SK-MEL-5 (cell line): ENCODE results near the gene THRB. TPM values are rescaled to one million over a fixed set of nuclear protein-coding genes. Genes with fewer than 3 reads are reported as not detected.
"Not testable (repeated sequence)": the region's sequence is repeated elsewhere in the genome, so short reads cannot be mapped to it uniquely, and the experiment has no call there.

Experiments
- DNase-seq: peaks from one replicate; pipeline ENCODE4 v3.0.0-alpha.2; 2016; ENCODE audit warnings: low read depth, low spot score
- in situ Hi-C: cut with HindIII; loops from 2 replicates; pipeline ENCODE4 v1.10.0; 2016; ENCODE audit warnings: low sequenced_read_pairs, high pct_unique_total_duplicates, low pct_unique_long_range_greater_than_20kb
- total RNA-seq: library from RNA; depleted of rRNA; stranded (reverse); fragments of >200 nt; shearing (Covaris generic); gene quantifications from 2 replicates; pipeline ENCODE4 v1.2.3, GENCODE V29; 2014

Gene THRB
- total RNA-seq, 1 experiment from 2014 or later, result 0.16 TPM

DNA sequence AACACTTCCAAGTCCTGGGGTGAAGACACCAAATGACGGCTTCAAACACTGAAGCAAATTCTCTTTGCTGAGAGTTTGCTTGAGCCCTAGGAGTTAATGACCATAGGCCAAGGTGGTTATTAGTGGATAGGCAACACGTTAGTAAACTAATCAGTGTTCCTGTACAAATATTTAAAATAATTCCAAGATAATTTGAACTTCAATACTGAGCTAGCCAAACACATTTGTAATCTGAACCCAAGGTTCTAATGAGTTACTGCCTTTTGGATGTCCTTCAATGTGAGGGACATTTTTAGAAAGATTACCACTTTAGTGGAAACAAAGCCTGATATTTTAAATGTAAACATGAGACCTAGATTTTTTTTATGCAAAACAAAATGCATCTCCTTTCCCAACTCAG, 94.6 kb downstream of the THRB start:
- no peak for DNase-seq
- in situ Hi-C loops, result no loop called here

DNA sequence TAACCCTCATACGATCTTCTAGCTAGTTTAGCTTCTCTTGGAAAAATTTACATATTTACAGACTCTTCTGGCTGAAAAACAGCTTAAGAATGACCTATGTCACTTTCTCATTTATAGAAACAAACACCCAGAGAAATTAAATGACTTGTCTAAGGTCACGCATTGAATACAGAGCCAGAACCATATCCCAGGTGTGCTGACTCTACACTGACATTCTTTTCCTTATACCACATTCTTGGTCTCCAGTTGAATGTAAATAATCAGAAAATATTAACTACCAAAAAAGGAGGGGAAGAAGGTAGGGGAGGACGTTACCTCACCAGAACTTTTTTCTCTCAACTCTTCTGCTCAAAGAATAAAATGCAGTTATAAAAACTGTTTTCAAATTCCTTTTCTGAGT, 95.0 kb downstream of the THRB start:
- in situ Hi-C loops, result no loop called here

DNA sequence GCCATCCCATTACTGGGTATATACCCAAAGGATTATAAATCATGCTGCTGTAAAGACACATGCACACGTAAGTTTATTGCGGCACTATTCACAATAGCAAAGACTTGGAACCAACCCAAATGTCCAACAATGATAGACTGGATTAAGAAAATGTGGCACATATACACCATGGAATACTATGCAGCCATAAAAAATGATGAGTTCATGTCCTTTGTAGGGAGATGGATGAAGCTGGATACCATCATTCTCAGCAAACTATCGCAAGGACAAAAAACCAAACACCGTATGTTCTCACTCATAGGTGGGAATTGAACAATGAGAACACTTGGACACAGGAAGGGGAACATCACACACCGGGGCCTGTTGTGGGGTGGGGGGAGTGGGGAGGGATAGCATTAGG, 95.9 kb downstream of the THRB start:
- DNase-seq, in situ Hi-C loops: not testable (repeated sequence)

More for the DNA sequence above, 95.0 kb downstream of the THRB start:
- DNase-seq, result no peak

DNA sequence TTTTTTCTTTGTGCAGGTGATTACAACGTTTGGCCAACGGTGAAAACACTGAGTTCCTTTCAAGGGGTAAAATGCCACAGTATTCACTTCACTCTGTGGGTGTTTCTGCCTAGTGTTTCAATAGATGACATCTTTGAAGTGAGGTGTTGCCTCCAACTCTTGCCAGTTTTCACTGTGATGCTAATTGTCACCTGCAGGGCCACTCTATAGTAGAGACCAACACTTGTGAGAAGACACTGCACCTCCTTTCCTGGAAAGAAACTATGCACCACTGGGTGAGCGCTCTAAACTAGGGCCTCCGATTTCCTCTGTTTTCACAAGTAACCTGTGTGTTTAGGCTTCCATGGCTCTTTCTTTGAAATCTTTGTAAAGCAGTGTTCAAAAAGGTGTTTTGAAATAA, 98.3 kb downstream of the THRB start:
- no peak for DNase-seq
- in situ Hi-C loops, result no loop called here

DNA sequence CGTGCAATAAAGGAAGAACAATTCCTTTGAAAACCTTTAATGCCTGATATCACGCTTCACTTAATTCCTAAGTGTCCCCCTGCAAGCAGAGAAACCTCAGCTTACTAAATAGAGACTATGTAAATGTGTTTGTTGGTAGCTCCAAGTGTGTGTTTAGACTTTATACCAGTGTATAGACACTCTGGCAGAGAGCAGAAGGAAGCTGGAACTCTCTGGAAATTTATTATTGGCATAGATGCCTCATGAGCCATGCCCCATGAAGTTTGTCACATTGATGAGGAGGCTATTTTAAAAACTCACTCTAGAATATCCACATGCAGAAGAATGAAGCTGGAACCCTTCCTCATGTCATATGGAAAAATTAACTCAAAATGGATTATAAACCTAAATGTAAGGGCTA, 99.9 kb downstream of the THRB start:
- in situ Hi-C loops, result no loop called here
- no peak for DNase-seq

DNA sequence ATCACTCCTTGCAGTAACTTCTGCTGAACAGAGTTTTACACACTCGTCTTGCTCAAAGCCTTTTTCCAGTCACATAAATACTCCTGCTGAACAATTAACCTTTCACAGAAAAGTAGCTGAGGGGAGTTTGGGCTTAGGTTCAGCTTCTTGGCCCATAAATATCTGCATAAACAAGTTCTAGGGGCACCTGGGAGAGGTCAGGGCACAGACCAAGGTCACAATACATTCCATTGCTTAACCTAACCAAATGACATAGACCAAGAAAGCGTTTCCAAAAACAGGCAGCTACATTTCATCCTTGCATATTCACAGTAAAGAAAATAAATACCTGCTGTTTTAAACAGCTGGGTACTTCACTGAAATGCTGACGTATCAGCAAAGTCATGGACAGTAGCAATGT, 101.3 kb downstream of the THRB start:
- DNase-seq, result no peak
- in situ Hi-C loops, result no loop called here

GRCh38 chr3:24390169-24391130, 104.2 kb downstream of the THRB start:
- DNase-seq, result no peak
- in situ Hi-C loops, result no loop called here

- in situ Hi-C loops, result no loop called here
- no peak for DNase-seq
These were observed 105.3 kb downstream of the THRB start for GRCh38 chr3:24389108-24390090.

GRCh38 chr3:24388611-24389010, 106.0 kb downstream of the THRB start:
- in situ Hi-C loops, result no loop called here
- no peak for DNase-seq

DNA sequence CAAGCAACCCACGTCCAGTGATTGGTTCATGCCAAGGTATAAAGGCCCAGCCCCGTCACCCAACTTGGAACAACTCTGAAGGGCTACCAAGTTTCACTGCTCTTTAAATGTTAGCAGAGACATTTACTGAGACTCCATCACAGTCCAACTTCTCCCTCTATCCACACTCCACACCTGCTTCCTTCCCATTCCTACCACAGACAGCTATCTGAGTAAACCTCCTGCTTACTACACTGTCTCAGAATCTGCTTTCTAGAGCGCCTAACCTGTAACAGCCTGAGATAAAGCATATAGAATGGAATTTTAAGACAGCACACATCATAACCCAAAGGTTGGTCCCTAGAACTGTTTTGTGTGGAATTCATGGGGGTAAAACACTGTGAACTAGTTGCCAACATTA, 106.5 kb downstream of the THRB start:
- no peak for DNase-seq
- in situ Hi-C loops, result no loop called here

- no peak for DNase-seq
- in situ Hi-C loops, result no loop called here
These were observed 107.2 kb downstream of the THRB start for GRCh38 chr3:24387493-24387892.

GRCh38 chr3:24387000-24387399, 107.7 kb downstream of the THRB start:
- no peak for DNase-seq
- in situ Hi-C loops, result no loop called here

DNA sequence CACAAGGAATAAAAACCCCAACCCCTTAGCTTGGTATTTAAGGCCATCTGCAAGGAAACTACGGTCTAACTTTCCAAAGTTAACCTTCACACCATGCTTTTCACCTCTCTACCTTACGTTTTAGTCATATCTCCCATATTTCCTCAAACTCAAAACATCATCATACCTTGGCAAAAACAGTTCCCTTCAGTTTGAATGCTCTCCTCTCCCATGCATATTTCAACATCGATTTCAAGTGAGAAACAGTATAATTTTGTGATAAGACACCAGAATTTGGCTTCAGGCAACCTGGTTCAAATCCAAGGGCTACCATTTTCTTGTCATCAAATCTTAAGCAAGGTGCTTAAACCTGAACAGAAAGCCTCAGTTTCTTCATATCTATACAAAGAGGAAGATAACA, 108.2 kb downstream of the THRB start:
- DNase-seq, result no peak
- in situ Hi-C loops, result no loop called here

GRCh38 chr3:24385012-24385615, 109.5 kb downstream of the THRB start:
- in situ Hi-C loops, result no loop called here
- no peak for DNase-seq

DNA sequence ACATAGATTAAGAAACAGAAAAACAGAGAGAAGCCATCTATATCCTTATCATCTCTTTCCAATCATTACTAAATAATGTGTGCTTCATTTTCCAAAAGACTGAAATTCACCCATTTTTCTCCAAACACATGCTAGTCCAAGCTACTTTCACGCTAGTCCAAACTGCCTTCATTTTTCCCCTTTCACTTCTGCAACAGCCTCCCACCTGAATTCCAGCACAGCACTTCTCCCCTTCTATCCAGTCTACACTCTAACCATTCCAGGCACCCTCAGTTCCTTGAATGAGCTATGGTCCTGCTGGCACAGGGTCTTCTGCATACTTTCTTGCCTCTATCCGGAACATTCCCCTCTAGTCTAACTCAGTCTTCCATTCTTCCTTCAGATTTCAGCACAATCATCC, 112.0 kb downstream of the THRB start:
- no peak for DNase-seq
- in situ Hi-C loops, result no loop called here

DNA sequence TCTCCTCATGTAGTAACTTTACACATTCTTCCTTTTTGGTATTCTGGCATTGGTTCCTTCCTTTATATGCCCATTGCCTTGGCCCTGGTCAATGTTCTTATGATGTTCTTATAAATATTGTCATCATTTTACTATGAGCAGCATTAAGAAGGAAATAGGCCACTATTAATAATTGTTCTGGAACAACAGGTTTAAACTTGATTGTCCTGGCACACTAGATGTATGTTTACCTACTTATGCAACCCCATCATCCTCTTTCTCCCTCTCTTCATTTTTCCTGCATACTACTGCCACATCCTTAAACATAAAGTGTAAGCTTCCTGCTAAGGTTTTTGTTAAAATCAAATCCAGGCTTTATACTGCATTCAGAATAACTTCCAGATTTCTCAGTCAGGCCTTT, 114.7 kb downstream of the THRB start:
- in situ Hi-C loops, result no loop called here
- DNase-seq, result no peak

DNA sequence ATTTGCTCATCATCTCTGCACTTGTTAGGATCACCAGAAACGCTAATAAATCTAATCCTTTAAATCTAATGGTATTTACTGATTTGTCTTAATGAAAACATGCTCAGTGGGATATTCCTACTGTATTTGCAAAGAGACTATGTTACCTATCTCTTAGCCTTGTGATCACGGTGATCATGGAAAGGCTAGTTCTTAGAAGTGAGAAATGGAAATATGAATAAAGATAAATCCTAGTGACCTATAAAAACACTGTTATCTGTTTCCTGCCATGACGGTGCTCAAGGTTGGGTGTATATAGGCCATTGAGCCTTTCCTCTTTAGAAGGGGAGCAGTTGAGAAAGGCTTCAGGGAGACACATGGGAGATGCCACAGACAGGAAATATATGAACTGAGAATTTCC, 116.3 kb downstream of the THRB start:
- in situ Hi-C loops, result no loop called here
- no peak for DNase-seq
